Measurements from ENCODE around the gene CLCN5. TPM values are rescaled to one million over a fixed set of nuclear protein-coding genes. Genes with fewer than 3 reads are reported as not detected.

CLCN5 gene
- total RNA-seq, 6 experiments from 2014 or later: 9.7 to 26.5 (median 14.0) TPM

DNA sequence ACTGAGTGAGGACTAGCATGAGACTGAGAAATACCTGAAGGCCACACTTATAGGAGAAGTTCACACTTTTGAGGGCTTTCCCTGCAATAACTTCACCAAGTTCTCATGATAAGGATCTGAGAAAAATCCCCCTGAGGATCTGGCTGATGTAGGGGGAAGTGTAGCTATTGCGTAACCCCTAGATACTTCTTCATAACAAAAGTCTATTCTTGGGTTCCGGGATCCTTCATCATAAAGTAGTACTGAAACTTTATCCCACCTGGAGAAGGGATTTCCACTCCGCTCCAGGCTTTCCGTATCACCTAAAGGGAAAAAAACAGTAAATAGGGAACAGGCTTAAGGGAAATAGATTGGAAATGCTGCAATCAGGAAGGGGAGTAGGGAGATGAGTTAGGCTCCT is 29.9 kb upstream of the CLCN5 start:
- WGBS (ENCODE audit: insufficient coverage, low coverage, low lambda C conversion rate, missing lambda C conversion rate): 60% methylated on average over 4 of the region's 4 CpGs
- Histone ChIP-seq H3K4me3 (no peak overlapping the region), H3K4me1 (no peaks in the 10 kb centered on the region), H3K9me3 (no peaks in the 10 kb centered on the region), H3K27me3 (no peaks in the 10 kb centered on the region), H3K36me3 (no peaks in the 10 kb centered on the region), H3K27ac (no peak overlapping the region)
- TF ChIP-seq POLR2A (IDR thresholded peaks at IDR 0.05): no peak
- TF ChIP-seq, protein P1, sequence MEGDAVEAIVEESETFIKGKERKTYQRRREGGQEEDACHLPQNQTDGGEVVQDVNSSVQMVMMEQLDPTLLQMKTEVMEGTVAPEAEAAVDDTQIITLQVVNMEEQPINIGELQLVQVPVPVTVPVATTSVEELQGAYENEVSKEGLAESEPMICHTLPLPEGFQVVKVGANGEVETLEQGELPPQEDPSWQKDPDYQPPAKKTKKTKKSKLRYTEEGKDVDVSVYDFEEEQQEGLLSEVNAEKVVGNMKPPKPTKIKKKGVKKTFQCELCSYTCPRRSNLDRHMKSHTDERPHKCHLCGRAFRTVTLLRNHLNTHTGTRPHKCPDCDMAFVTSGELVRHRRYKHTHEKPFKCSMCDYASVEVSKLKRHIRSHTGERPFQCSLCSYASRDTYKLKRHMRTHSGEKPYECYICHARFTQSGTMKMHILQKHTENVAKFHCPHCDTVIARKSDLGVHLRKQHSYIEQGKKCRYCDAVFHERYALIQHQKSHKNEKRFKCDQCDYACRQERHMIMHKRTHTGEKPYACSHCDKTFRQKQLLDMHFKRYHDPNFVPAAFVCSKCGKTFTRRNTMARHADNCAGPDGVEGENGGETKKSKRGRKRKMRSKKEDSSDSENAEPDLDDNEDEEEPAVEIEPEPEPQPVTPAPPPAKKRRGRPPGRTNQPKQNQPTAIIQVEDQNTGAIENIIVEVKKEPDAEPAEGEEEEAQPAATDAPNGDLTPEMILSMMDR (IDR thresholded peaks at IDR 0.05): no peak
- DNase-seq (no peak), ATAC-seq (no peak)
- intact Hi-C loops (cut with DNase I): no loop called here

DNA sequence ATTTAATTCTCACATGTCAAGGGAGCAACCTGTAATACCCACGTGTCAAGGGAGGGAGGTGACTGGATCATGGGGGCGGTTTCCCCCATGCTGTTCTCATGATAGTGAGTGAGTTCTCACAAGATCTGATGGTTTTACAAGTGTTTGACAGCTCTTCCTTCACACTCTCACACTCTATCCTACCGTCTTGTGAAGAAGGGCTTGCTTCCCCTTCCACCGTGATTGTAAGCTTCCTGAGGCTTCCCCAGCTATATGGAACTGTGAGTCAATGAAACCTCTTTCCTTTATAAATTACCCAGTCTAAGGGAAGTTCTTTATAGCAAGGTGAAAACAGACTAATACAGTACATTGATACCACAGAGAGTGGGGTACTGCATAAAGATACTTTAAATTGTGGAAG is 25.4 kb upstream of the CLCN5 start:
- TF ChIP-seq POLR2A (IDR thresholded peaks at IDR 0.05): no peak
- TF ChIP-seq, protein P1 (IDR thresholded peaks at IDR 0.05): no peak
- H3K9me3 ChIP-seq: no peaks in the 10 kb centered on the region
- ATAC-seq (no peak), DNase-seq (no peak)
- no peak overlapping the region for H3K27ac ChIP-seq
- 59% methylated on average over 4 of the region's 4 CpGs for WGBS (ENCODE audit: insufficient coverage, low coverage, low lambda C conversion rate, missing lambda C conversion rate)
- no peaks in the 10 kb centered on the region for H3K4me1 ChIP-seq
- no peaks in the 10 kb centered on the region for H3K36me3 ChIP-seq
- no peak overlapping the region for H3K4me3 ChIP-seq
- no peaks in the 10 kb centered on the region for H3K27me3 ChIP-seq
- intact Hi-C loops (cut with DNase I): no loop called here

DNA sequence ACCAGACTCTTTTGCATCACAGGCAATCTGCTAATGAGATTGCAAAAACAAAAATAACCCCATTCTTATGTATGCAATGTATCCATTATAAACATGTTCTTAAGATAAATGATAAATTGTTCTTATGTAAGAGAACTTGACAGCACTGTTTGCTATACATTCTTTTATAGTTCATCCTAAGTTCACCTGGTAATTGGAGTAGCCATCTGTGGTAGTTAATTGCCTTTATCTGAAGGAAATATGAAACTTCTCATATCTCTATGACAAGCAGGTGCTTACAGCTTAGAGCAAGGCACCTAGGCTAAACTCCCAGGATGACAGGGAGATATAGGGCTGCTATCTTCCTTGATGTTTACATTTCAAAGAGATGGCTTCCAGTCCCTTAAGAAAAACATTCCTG is 21.3 kb upstream of the CLCN5 start:
- H3K4me3 ChIP-seq: no peak overlapping the region
- H3K9me3 ChIP-seq: no peaks in the 10 kb centered on the region
- no peaks in the 10 kb centered on the region for H3K36me3 ChIP-seq
- ATAC-seq (no peak), DNase-seq (no peak)
- H3K27me3 ChIP-seq: no peaks in the 10 kb centered on the region
- intact Hi-C loops (cut with DNase I): no loop called here
- no peaks in the 10 kb centered on the region for H3K4me1 ChIP-seq
- TF ChIP-seq POLR2A (IDR thresholded peaks at IDR 0.05): no peak
- TF ChIP-seq, protein P1 (IDR thresholded peaks at IDR 0.05): no peak
- no peak overlapping the region for H3K27ac ChIP-seq

DNA sequence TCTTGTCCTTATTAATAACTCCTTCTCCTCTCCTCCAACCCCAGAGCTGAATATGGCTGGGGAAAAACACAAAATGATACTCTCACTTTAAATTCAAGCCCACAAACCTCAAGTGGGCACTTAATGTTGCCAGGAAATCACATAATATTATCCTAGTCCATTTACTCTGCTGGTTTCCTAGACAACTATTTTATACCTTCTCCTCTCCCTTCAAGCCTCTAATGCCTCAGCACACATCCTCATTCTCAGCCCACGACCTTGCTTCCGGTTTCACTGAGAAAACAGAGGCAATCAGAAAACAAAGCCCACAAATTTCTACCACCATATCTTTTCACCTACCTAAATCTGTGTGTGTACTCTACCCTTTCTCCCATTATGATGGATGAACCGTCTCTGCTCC is 12.1 kb upstream of the CLCN5 start:
- Histone ChIP-seq H3K36me3 (no peaks in the 10 kb centered on the region), H3K9me3 (no peaks in the 10 kb centered on the region), H3K4me1 (no peaks in the 10 kb centered on the region), H3K27me3 (no peaks in the 10 kb centered on the region), H3K4me3 (no peak overlapping the region), H3K27ac (no peak overlapping the region)
- no peak for TF ChIP-seq POLR2A (IDR thresholded peaks at IDR 0.05)
- TF ChIP-seq, protein P1 (IDR thresholded peaks at IDR 0.05): no peak
- ATAC-seq (no peak), DNase-seq (no peak)
- intact Hi-C loops (cut with DNase I): no loop called here
- 23% methylated on average over 3 of the region's 3 CpGs for WGBS (ENCODE audit: insufficient coverage, low coverage, low lambda C conversion rate, missing lambda C conversion rate)

DNA sequence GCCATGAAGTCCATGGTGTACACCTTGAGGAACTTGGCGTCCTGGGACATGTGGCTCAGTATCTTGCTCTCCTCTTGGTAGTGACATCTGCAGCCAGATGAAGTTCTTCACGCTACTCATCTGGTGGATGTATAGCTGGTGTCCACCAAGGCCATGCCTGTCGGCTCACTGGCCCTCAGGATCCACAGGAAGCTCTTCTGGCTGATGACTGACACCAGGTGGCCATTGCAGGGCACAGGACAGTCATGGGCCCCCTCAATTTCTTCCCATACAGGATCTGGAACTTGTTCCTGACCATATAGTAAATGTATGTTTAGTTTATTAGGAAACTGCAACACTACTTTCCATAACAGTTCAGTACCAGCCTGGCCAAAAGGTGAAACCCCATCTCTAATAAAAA is 10.3 kb upstream of the CLCN5 start:
- Histone ChIP-seq H3K4me3 (no peak overlapping the region), H3K36me3 (no peaks in the 10 kb centered on the region), H3K27me3 (no peaks in the 10 kb centered on the region), H3K27ac (no peak overlapping the region), H3K9me3 (no peaks in the 10 kb centered on the region), H3K4me1 (no peaks in the 10 kb centered on the region)
- intact Hi-C loops (cut with DNase I): no loop called here
- whole genome bisulfite sequencing (ENCODE audit: insufficient coverage, low coverage, low lambda C conversion rate, missing lambda C conversion rate): no CpG with 5 or more reads among the region's 3 CpGs
- no peak for TF ChIP-seq POLR2A (IDR thresholded peaks at IDR 0.05)
- TF ChIP-seq, protein P1 (IDR thresholded peaks at IDR 0.05): no peak
- DNase-seq (no peak), ATAC-seq (no peak)

Data from right lobe of liver (tissue), 6 donors.